Measurements from ENCODE around the gene SPATA6L. TPM values are rescaled to one million over a fixed set of nuclear protein-coding genes. Genes with fewer than 3 reads are reported as not detected.
A peak's percentile ranks its signal among the peaks of the same experiment; 100 is the strongest.

The SPATA6L gene
- total and polyA plus RNA-seq, 2 of the 13 experiments (the other 11 are each of a cell fraction or from before 2014, with no cell fraction given), result 1.1 to 1.9 TPM

- ChIA-PET POLR2A (no interaction called here), CTCF (ENCODE audit: low intra/inter-chr PET ratio, low total read pairs) (no interaction called here)
- Histone ChIP-seq H3K9me3 (ENCODE audit: low read length) (no peaks in the 10 kb centered on the region), H3K27me3 (ENCODE audit: control insufficient read depth in 1 of 2, insufficient read depth in 2 of 2, low read length in 2 of 2) (no peaks in the 10 kb centered on the region), H2AFZ (ENCODE audit: low read length) (no peak overlapping the region), H3K4me3 (replicated peaks in 1 of 3; ENCODE audit: insufficient read depth in 1 of 3, low read depth in 2 of 3, low read length in 3 of 3) (no peak overlapping the region), H3K4me1 (ENCODE audit: insufficient read depth, low read length) (peaks cover 4% of the 10 kb centered on the region), H3K79me2 (ENCODE audit: insufficient read depth, low read length) (no peaks in the 10 kb centered on the region), H4K20me1 (ENCODE audit: insufficient read depth, low read length) (0 out of 2 replicates have a peak, but pooled peaks cover 3% of the 10 kb centered on the region), H3K36me3 (replicated peaks in 1 of 2; ENCODE audit: control insufficient read depth in 1 of 2, insufficient read depth in 2 of 2, low read length in 2 of 2) (peaks cover 0 to 23% of the 10 kb centered on the region in 2 experiments), H3K4me2 (ENCODE audit: low read depth, low read length) (no peak overlapping the region), H3K9ac (ENCODE audit: insufficient read depth, low read depth, low read length) (no peak overlapping the region), H3K27ac (ENCODE audit: extremely low read length, insufficient read depth, low read length) (no peak overlapping the region)
- in situ Hi-C loops (cut with HindIII; ENCODE audit: extremely low pct_ligation_motif_present, low pct_unique_long_range_greater_than_20kb), result no loop called here
- intact Hi-C loops (cut with micrococcal nuclease; ENCODE audit: unreplicated experiment), result loop anchor here (5.0 kb wide), 1 partner anchor 36 kb away; the partner anchor contains the start of gene AK3
- ATAC-seq, result no peak
- no peak for DNase-seq (ENCODE audit: low spot score)
- BruUV-seq (replicated peaks), result no TSS peak
- no peak for FAIRE-seq
- TF ChIP-seq GZF1 (CRISPR knock-in tag; IDR thresholded peaks at IDR 0.05) (no peak), POLR2G (IDR thresholded peaks at IDR 0.05; ENCODE audit: low read depth, low read length) (0 out of 2 replicates have a peak, but pooled peaks have one; percentile 32)
- 95% methylated on average over 2 of the region's 2 CpGs for WGBS (ENCODE audit: low lambda C conversion rate)
Observed at GRCh38 chr9:4706021-4706420, 39.7 kb upstream of the SPATA6L start.

DNA sequence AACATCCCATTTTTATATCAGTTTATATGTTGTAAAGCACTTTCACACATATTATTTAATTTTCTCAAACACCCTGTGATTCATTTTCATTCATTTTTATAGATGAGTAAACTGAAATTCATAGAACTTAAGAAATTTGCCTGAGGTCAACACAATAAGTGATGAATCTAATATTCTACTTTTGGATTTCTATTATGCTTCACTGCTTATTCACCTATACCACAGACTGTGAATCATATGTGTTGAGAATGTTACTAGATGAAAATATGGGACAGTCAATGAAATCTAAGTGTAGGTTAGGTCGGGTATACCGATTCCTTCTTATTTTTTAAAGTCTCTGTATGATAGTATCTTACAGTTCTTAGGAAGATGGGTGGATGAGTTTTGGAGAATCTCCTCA, 37.8 kb upstream of the SPATA6L start:
- ChIA-PET POLR2A (no interaction called here), CTCF (ENCODE audit: low intra/inter-chr PET ratio, low total read pairs) (no interaction called here)
- no peak for TF ChIP-seq SCMH1 (CRISPR knock-in tag; IDR thresholded peaks at IDR 0.05; ENCODE audit: borderline replicate concordance)
- no peak for TF ChIP-seq DPF2 (CRISPR knock-in tag; IDR thresholded peaks at IDR 0.05; ENCODE audit: borderline replicate concordance, low read depth)
- TF ChIP-seq, protein P1, sequence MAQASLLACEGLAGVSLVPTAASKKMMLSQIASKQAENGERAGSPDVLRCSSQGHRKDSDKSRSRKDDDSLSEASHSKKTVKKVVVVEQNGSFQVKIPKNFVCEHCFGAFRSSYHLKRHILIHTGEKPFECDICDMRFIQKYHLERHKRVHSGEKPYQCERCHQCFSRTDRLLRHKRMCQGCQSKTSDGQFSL (CRISPR knock-in tag; IDR thresholded peaks at IDR 0.05), result no peak
- TF ChIP-seq, protein P2, sequence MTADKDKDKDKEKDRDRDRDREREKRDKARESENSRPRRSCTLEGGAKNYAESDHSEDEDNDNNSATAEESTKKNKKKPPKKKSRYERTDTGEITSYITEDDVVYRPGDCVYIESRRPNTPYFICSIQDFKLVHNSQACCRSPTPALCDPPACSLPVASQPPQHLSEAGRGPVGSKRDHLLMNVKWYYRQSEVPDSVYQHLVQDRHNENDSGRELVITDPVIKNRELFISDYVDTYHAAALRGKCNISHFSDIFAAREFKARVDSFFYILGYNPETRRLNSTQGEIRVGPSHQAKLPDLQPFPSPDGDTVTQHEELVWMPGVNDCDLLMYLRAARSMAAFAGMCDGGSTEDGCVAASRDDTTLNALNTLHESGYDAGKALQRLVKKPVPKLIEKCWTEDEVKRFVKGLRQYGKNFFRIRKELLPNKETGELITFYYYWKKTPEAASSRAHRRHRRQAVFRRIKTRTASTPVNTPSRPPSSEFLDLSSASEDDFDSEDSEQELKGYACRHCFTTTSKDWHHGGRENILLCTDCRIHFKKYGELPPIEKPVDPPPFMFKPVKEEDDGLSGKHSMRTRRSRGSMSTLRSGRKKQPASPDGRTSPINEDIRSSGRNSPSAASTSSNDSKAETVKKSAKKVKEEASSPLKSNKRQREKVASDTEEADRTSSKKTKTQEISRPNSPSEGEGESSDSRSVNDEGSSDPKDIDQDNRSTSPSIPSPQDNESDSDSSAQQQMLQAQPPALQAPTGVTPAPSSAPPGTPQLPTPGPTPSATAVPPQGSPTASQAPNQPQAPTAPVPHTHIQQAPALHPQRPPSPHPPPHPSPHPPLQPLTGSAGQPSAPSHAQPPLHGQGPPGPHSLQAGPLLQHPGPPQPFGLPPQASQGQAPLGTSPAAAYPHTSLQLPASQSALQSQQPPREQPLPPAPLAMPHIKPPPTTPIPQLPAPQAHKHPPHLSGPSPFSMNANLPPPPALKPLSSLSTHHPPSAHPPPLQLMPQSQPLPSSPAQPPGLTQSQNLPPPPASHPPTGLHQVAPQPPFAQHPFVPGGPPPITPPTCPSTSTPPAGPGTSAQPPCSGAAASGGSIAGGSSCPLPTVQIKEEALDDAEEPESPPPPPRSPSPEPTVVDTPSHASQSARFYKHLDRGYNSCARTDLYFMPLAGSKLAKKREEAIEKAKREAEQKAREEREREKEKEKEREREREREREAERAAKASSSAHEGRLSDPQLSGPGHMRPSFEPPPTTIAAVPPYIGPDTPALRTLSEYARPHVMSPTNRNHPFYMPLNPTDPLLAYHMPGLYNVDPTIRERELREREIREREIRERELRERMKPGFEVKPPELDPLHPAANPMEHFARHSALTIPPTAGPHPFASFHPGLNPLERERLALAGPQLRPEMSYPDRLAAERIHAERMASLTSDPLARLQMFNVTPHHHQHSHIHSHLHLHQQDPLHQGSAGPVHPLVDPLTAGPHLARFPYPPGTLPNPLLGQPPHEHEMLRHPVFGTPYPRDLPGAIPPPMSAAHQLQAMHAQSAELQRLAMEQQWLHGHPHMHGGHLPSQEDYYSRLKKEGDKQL (CRISPR knock-in tag; IDR thresholded peaks at IDR 0.05; ENCODE audit: low read depth), result no peak
- no peak for TF ChIP-seq HOXA5 (CRISPR knock-in tag; IDR thresholded peaks at IDR 0.05)
- Histone ChIP-seq H3K9me3 (ENCODE audit: low read length) (no peaks in the 10 kb centered on the region), H3K27ac (ENCODE audit: extremely low read length, insufficient read depth, low read length) (no peak overlapping the region), H3K9ac (ENCODE audit: insufficient read depth, low read depth, low read length) (no peak overlapping the region), H3K4me1 (ENCODE audit: insufficient read depth, low read length) (peaks cover 22% of the 10 kb centered on the region), H3K27me3 (ENCODE audit: control insufficient read depth in 1 of 2, insufficient read depth in 2 of 2, low read length in 2 of 2) (no peaks in the 10 kb centered on the region), H3K4me3 (replicated peaks in 1 of 3; ENCODE audit: insufficient read depth in 1 of 3, low read depth in 2 of 3, low read length in 3 of 3) (no peak overlapping the region), H3K36me3 (replicated peaks in 1 of 2; ENCODE audit: control insufficient read depth in 1 of 2, insufficient read depth in 2 of 2, low read length in 2 of 2) (peaks cover 0 to 12% of the 10 kb centered on the region in 2 experiments; a peak in 4 of 5 replicates), H3K79me2 (ENCODE audit: insufficient read depth, low read length) (no peaks in the 10 kb centered on the region), H3K4me2 (ENCODE audit: low read depth, low read length) (no peak overlapping the region), H2AFZ (ENCODE audit: low read length) (no peak overlapping the region), H4K20me1 (ENCODE audit: insufficient read depth, low read length) (0 out of 2 replicates have a peak, but pooled peaks cover 3% of the 10 kb centered on the region)
- in situ Hi-C loops (cut with HindIII; ENCODE audit: extremely low pct_ligation_motif_present, low pct_unique_long_range_greater_than_20kb), result no loop called here
- 94% methylated on average over 2 of the region's 2 CpGs for WGBS (ENCODE audit: low lambda C conversion rate)
- BruUV-seq (replicated peaks), result no TSS peak
- FAIRE-seq, result no peak
- intact Hi-C loops (cut with micrococcal nuclease; ENCODE audit: unreplicated experiment), result no loop called here
- DNase-seq (ENCODE audit: low spot score), result no peak
- ATAC-seq, result no peak

All from HepG2 (cell line).